Measurements from ENCODE around the gene SLC36A3. TPM values are rescaled to one million over a fixed set of nuclear protein-coding genes. Genes with fewer than 3 reads are reported as not detected.
A peak's percentile ranks its signal among the peaks of the same experiment; 100 is the strongest.

Gene SLC36A3
- total RNA-seq, 4 donors from 2014 or later, result not detected

DNA sequence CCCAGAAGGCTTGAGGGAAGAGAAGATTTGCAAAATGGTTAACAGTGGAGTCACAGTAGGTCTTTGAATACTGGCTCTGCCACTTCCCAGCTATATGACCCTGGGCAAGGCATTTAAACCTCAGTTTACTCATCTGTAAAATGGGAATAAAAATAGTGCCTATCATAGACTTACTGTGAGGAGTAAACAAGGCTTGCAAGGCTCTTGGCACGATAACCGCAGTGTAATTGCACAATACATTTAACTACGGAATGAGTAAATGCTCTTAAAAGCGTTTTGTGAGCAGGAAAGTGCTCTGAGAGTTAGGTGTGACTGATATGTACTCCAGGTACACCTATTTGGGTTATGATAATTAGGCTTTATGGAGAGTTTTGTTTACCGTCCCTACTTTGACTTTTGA lies 8.4 kb downstream of the SLC36A3 start:
- Histone ChIP-seq H3K4me3 (no peak overlapping the region), H3K4me1 (no peaks in the 10 kb centered on the region), H3K9me3 (no peaks in the 10 kb centered on the region), H3K27ac (replicated peaks in 1 of 4) (no peak overlapping the region), H3K27me3 (no peaks in the 10 kb centered on the region), H3K36me3 (no peaks in the 10 kb centered on the region)
- TF ChIP-seq POLR2A (IDR thresholded peaks at IDR 0.05; ENCODE audit: low read depth), result no peak
- TF ChIP-seq POLR2AphosphoS5 (IDR thresholded peaks at IDR 0.05), result no peak
- TF ChIP-seq EP300 (IDR thresholded peaks at IDR 0.05), result no peak
- TF ChIP-seq CTCF (IDR thresholded peaks at IDR 0.05), result no peak
- DNase-seq (ENCODE audit: extremely low spot score), result peak; percentile 34
- intact Hi-C loops (cut with DNase I), result no loop called here
- 87% methylated on average over 5 of the region's 5 CpGs for WGBS

GRCh38 chr5:151293624-151294023 lies 9.9 kb downstream of the SLC36A3 start:
- 62% methylated on average over 4 of the region's 4 CpGs for WGBS
- Histone ChIP-seq H3K36me3 (no peaks in the 10 kb centered on the region), H3K27me3 (no peaks in the 10 kb centered on the region), H3K4me3 (no peak overlapping the region), H3K27ac (replicated peaks in 1 of 4) (no peak overlapping the region), H3K9me3 (no peaks in the 10 kb centered on the region), H3K4me1 (no peaks in the 10 kb centered on the region)
- DNase-seq (ENCODE audit: extremely low spot score), result no peak
- intact Hi-C loops (cut with DNase I), result no loop called here
- TF ChIP-seq EP300 (IDR thresholded peaks at IDR 0.05) (no peak), CTCF (IDR thresholded peaks at IDR 0.05) (no peak), POLR2AphosphoS5 (IDR thresholded peaks at IDR 0.05) (no peak), POLR2A (IDR thresholded peaks at IDR 0.05; ENCODE audit: low read depth) (no peak)

GRCh38 chr5:151288180-151288579 lies 15.4 kb downstream of the SLC36A3 start:
- intact Hi-C loops (cut with DNase I), result no loop called here
- WGBS, result 46% methylated on average over 2 of the region's 2 CpGs
- Histone ChIP-seq H3K4me1 (no peaks in the 10 kb centered on the region), H3K9me3 (no peaks in the 10 kb centered on the region), H3K27me3 (no peaks in the 10 kb centered on the region), H3K4me3 (no peak overlapping the region), H3K27ac (replicated peaks in 1 of 4) (no peak overlapping the region), H3K36me3 (no peaks in the 10 kb centered on the region)
- TF ChIP-seq POLR2AphosphoS5 (IDR thresholded peaks at IDR 0.05) (no peak), EP300 (IDR thresholded peaks at IDR 0.05) (no peak), POLR2A (IDR thresholded peaks at IDR 0.05; ENCODE audit: low read depth) (no peak), CTCF (IDR thresholded peaks at IDR 0.05) (no peak)
- DNase-seq (ENCODE audit: extremely low spot score), result no peak

DNA sequence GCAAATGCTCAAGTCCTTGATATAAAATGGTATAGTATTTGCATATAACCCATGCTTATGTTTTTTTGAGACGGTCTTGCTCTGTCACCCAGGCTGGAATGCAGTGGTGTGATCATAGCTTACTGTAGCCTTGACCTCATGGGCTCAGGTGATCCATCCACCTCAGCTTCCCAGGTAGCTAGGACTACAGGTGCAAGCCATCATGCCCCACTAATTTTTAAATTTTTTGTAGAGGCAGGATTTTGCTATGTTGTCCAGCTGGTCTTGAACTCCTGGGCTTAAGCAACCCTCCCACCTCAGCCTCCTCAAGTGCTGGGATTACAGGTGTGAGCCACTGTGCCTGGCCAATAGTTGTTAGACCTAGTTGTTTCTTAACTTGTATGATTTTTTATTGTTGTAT lies 17.3 kb downstream of the SLC36A3 start:
- Histone ChIP-seq H3K9me3 (no peaks in the 10 kb centered on the region), H3K27ac (replicated peaks in 1 of 4) (no peak overlapping the region), H3K36me3 (no peaks in the 10 kb centered on the region), H3K27me3 (no peaks in the 10 kb centered on the region), H3K4me3 (no peak overlapping the region), H3K4me1 (no peaks in the 10 kb centered on the region)
- no peak for DNase-seq (ENCODE audit: extremely low spot score)
- intact Hi-C loops (cut with DNase I), result no loop called here
- TF ChIP-seq EP300 (IDR thresholded peaks at IDR 0.05) (no peak), POLR2AphosphoS5 (IDR thresholded peaks at IDR 0.05) (no peak), CTCF (IDR thresholded peaks at IDR 0.05) (no peak), POLR2A (IDR thresholded peaks at IDR 0.05; ENCODE audit: low read depth) (no peak)
- 73% methylated on average over 1 of the region's 1 CpG for WGBS

DNA sequence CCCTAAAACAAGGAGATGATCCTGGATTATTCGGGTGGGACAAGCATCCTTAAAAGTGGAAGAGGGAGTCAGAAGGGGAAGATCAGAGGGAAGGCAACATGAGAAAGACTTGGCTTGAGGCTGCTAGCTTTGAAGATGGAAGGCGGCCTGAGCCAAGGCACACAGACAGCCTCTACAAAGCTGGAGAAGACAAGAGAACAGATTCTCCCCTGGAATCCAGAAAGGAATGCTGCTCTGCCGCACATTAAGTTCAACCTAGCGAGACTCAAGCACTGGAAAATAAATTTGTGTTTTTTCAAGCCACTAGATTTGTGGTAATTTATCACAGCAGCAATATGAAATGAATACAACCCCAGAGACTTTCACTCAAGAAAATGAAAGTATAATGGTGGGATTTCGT lies 17.9 kb downstream of the SLC36A3 start:
- no peak for DNase-seq (ENCODE audit: extremely low spot score)
- H3K4me3 ChIP-seq, result no peak overlapping the region
- WGBS, result 72% methylated on average over 5 of the region's 5 CpGs
- H3K36me3 ChIP-seq, result no peaks in the 10 kb centered on the region
- H3K4me1 ChIP-seq, result no peaks in the 10 kb centered on the region
- no peak for TF ChIP-seq POLR2AphosphoS5 (IDR thresholded peaks at IDR 0.05)
- TF ChIP-seq CTCF (IDR thresholded peaks at IDR 0.05), result no peak
- TF ChIP-seq POLR2A (IDR thresholded peaks at IDR 0.05; ENCODE audit: low read depth), result no peak
- TF ChIP-seq EP300 (IDR thresholded peaks at IDR 0.05), result no peak
- no peaks in the 10 kb centered on the region for H3K9me3 ChIP-seq
- intact Hi-C loops (cut with DNase I), result no loop called here
- H3K27ac ChIP-seq (replicated peaks in 1 of 4), result no peak overlapping the region
- no peaks in the 10 kb centered on the region for H3K27me3 ChIP-seq
